HG02571 (cell line): ENCODE data around the gene BCL3.

Source experiments
- ATAC-seq: cut with Tn5 transposase; IDR thresholded peaks from one replicate; pipeline ENCODE4 v1.9.1; 2021; ENCODE audit warnings: mild to moderate bottlenecking, moderate library complexity; ENCODE audit not compliant: unreplicated experiment

Gene BCL3

GRCh38 chr19:44782729-44783128 is 34.2 kb downstream of the BCL3 start:
- no peak for ATAC-seq

DNA sequence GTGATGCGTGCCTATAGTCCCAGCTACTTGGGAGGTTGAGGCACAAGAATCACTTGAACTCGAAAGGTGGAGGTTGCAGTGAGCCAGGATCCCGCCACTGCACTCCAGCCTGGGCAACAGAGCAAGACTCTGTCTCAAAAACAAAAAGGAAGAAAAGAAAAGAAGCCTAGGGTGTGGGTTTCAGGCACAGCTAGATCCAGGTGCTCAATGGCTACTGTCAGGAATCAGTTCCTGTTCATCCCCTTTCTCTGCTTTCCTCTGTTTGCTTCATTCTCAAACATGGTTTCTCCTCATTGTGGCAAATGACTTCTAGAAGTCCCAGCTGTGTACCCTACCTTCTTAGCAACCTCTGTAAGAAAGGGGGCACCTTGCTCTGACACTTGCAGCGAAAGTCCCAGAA is 35.0 kb downstream of the BCL3 start:
- ATAC-seq, result no peak

GRCh38 chr19:44785271-44785670 is 36.8 kb downstream of the BCL3 start:
- no peak for ATAC-seq

GRCh38 chr19:44785993-44786392 is 37.5 kb downstream of the BCL3 start:
- ATAC-seq, result no peak

GRCh38 chr19:44788971-44789370 is 40.5 kb downstream of the BCL3 start:
- ATAC-seq, result no peak

DNA sequence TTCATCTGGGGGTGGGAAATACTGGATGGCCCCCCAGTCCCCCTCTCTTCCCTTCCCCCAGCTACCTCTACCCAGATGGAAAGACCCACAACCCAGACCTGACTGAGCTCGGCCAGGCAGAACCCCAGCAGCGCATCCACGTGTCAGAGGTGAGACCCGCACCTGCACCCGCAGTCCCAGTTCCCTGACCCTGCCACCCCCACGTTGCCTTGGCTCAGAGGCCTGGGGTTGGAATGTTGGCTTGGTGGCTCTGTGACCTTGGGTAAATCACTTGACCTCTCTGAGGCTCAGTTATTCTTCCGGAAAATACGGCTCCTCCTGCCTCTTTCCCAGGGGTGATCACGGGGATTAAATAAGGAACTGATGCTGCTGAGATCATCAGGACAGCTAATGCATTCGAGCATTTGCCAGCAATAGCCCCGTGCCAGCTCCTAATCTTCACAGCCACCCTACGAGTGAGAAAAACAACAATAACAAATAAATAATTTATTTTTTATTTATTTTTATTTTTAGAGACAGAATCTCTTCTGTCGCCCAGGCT is 41.5 kb downstream of the BCL3 start:
- ATAC-seq, result no peak

DNA sequence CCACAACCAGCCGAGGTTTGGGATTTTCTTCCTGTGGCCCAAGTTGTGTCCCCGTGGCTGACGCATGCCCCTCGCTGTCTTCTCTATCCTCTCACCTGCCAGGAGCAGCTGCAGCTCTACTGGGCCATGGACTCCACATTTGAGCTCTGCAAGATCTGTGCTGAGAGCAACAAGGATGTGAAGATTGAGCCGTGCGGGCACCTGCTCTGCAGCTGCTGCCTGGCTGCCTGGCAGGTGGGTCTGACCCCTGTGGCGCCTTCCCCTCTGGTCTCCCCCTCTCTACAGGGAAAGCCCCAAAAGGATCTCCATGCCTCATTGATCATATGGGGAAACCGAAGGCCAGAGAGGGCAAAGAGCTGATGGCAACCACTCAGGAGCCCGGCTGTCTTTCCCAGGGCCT is 43.8 kb downstream of the BCL3 start:
- no peak for ATAC-seq

- ATAC-seq, result no peak
Observed at GRCh38 chr19:44794610-44795009, 46.1 kb downstream of the BCL3 start.

DNA sequence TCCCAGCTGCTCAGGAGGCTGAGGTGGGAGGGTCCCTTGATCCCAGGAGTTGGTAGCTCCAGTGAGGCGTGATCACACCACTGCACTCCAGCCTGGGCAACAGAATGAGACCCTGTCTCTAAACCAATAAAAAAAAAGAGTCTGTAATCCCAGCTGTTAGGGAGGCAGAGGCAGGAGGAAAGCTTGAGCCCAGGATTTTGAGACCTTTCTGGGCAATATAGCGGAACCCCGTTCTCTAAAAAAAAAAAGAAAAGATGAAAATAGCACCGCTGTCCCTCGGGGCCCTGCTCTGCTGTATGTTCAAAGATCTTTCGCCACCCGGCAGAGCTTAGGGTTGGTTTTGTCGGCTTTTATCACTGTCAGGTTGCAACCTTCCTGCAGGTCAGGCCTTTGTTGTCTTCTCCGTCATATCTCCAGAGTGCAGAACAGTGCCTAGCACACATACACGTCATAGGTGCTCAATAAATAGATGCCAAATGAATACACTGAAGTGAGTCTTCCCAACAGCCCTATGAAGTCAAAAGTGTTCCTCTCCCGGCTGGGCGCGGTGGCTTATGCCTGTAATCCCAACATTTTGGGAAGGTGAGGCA is 47.0 kb downstream of the BCL3 start:
- no peak for ATAC-seq

DNA sequence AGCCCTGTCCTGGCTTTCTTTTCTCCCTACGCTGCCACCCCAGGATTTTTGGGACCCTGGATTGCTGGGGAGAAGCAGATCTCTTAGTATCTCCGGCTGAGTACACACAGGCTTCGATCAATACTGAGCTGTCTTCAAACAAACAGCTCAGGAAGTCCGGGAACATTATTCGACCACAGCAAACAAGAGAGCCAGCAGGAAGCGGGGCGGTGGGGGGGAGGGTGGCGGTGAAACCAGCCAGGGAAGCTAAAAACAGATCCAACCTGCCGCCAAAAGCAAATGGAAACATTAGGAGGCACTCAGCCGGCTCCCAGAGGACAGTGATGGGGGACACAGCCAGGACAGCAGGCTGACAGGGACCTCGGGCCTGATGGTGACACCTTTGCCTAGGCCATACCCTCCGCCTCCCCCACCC is 48.2 kb downstream of the BCL3 start:
- no peak for ATAC-seq

DNA sequence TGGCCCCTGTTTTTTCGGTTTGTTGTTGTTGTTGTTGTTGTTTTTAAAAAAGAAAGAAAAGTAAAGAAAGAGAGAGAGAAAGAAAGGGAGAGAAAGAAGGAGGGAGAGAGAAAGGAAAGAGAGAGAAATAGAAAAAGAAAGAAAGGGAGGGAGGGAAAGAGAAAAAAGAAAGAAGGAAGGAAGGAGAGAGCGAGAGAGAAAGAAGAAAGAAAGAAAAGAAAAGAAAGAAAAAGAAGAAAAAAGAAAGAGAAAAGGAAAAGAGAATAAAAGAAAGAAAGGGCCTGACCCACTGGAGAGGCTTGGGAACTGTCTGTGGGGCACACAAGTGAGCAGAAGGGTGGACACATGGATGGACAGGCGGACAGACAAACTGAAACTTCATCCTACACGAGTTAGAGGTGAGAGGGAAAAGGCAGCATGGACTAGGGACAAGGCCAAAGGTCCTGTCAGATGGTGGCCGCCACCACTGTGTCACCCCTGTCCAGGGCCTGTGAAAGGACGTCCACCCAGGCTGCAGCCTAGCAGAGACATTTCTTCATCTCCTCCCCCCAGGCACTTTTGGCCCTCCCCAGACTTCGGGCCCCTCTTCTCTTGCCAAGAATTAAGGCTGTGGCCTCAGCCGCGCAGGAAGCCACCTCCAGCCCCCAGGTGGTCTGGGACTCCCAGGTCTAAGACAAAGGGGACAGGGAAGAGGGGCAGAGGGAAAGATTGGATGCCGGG is 51.3 kb downstream of the BCL3 start:
- ATAC-seq, result no peak

DNA sequence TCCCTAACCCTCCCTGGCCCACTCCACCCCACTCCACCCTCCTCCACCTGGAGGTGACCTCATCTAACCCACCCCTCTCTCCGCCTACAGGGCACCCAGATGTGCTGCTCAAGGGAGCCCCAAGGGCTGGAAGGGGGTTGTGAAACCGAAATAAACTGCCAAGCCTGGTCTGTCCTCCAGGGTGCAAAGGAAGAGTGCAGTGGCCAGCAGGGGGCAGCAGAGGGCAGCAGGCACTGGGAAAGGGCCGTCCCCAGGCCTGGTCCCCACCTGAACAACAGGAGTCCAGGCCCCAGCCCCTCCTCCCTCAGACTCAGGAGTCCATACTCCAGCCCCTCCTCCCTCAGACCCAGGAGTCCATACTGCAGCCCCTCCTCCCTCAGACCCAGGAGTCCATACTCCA is 52.0 kb downstream of the BCL3 start:
- ATAC-seq, result peak; percentile 69

DNA sequence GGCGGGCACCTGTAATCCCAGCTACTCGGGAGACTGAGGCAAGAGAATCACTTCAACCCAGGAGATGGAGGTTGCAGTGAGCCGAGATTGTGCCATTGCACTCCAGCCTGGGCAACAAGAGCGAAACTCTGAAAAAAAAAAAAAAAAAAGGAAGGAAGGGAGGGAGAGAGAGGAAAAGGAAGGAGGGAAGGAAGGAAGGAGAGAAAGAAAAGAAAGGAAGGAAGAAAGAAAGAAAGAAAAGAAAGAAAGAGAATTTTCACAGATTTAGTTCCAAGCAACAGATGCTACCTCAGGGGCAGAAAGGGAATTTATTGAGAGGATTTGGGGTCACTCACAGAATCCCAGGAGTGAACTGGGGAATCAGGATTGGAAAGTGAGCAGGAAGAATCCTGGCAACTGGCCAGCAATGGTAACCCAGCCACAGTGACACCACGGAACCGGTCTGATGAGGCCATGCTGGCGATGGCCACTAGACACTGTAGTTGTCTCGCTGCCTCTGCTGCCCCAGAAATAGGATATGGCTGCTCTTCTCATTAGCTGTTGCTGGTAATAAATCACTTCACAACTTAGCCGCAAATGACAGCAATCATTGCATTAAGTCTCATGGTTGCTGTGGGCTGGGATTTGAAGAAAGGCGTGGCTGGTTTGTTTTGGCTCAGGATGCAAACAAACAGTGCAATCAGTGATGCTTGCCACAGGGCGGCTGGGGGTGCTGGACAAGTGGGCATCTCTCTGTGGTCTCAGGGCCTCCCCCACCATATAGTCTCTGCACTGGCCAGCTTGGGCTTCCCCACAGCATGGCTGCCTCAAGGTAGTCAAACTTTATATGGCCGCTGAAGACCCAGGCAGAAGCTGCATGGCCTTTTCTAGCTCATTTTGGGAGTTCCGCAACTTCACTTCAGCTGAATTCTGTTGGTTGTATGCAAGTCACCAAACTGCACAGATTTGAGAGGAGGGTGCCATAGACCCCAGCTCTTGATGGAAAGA is 55.2 kb downstream of the BCL3 start:
- no peak for ATAC-seq

DNA sequence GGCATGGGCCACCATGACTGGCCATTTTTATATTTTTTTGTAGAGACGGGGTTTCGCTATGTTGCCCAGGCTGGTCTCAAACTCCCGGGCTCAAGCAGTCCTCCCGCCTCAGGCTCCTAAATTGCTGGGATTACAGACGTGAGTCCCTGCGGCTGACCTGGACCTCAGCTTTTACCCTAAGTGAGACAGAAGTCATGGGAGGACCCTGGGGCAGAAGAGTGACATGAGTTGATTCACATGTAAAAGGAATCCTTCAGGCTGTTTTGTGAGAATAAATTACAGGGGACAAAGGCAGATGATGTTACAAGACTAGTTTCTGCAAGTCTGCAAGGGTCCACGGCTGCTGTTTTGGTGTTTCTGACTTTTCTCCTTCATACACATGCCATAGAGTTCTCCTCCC is 57.8 kb downstream of the BCL3 start:
- ATAC-seq, result no peak

GRCh38 chr19:44807162-44807561 is 58.7 kb downstream of the BCL3 start:
- ATAC-seq, result no peak

GRCh38 chr19:44807652-44808462 is 59.3 kb downstream of the BCL3 start:
- no peak for ATAC-seq

DNA sequence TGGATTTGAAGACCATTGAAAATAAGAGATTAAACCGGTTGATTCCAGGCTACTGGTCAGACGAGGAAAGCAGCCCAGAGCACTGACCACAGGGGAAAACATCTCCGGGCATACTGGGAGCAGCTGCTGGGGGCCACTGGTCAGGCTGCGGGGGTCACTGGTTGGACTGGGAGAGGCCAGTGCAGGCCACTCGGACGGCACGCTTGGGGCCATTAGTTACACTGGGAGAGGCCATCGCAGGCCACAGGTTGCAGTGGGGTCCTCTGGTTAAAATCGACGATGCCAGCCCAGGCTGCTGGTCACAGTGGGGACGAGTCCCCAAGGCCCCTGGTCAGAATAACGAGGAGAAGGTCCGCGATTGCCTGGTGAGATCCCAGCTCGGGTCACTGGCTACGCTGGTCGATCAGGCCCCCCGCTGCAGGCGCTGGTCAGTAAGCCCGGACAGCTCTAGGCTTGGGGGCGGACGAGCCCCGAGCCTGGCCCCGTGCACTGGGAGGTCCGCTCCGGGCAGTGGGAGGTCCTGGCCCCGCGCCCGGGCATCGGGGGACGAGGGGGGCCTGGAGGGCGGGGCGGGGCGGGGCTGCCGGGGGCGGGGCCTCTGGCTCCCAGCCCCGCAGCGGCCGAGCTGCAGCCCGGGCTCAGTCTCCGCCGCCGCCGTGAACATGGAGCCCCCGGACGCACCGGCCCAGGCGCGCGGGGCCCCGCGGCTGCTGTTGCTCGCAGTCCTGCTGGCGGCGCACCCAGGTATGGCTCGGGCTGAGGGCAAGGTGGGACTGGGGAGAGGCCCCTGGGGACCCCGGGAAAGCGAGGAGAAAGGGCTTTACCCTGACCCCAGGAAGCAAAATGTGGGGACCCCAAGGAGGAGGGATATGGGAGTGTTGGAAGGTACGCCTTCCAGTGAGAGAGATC is 60.2 kb downstream of the BCL3 start, which contains the start of gene BCAM:
TSS of gene BCAM (plus strand) at position 641 of the 909 bp plus-strand sequence. CDS start at position 663, 22 bp downstream.
- no peak for ATAC-seq
